ENCODE results near the gene C1QTNF5. TPM values are rescaled to one million over a fixed set of nuclear protein-coding genes. Genes with fewer than 3 reads are reported as not detected.

C1QTNF5 gene
- total RNA-seq, 1 experiment from 2014 or later = not detected

- no peak within 1 kb of the TSS for H3K27ac ChIP-seq
- H3K4me3 ChIP-seq = peak within 1 kb of the TSS; percentile 56
- no peaks in the 10 kb centered on the region for H3K9me3 ChIP-seq (ENCODE audit: insufficient read depth, low read depth)
- peak within 1 kb of the TSS; percentile 78 for H3K4me2 ChIP-seq
- CTCF ChIA-PET = interaction anchor here (0.6 to 1.7 kb wide), 6 partner anchors 15 to 100 kb away, joined by 3 to 8 read pairs (median 4); no protein-coding TSS in a partner anchor
- no peaks in the 10 kb centered on the region for H3K79me2 ChIP-seq (ENCODE audit: low read depth)
- POLR2A ChIA-PET (ENCODE audit: unreplicated experiment) = interaction anchor here (0.5 kb wide), 1 partner anchor 47 kb away, joined by 3 read pairs; no protein-coding TSS in a partner anchor
- H2AFZ ChIP-seq = peak within 1 kb of the TSS; percentile 80
- peaks cover 8% of the 10 kb centered on the region; the same call in 1 of the 2 replicates for H3F3A ChIP-seq (ENCODE audit: insufficient read depth, low read depth)
- H3K9me2 ChIP-seq (ENCODE audit: insufficient read depth) = no peaks in the 10 kb centered on the region
- H4K20me1 ChIP-seq (ENCODE audit: insufficient read depth) = no peaks in the 10 kb centered on the region
- peak; percentile 94 for TF ChIP-seq CTCF (conservative IDR thresholded peaks at IDR 0.05)
- TF ChIP-seq EZH2 (IDR thresholded peaks at IDR 0.05; ENCODE audit: low read depth) = no peak
- H3K27me3 ChIP-seq (ENCODE audit: insufficient read depth, low read depth) = no peaks in the 10 kb centered on the region
- intact Hi-C loops (cut with micrococcal nuclease; ENCODE audit: unreplicated experiment) = loop anchor here (1.0 kb wide), 1 partner anchor 93 kb away; no protein-coding TSS in a partner anchor
- DNase-seq = peak; percentile 97 to 98
- BruUV-seq (replicated peaks) = no TSS peak
- H3K4me1 ChIP-seq (replicated peaks; ENCODE audit: insufficient read depth) = peaks cover 37% of the 10 kb centered on the region
- no peaks in the 10 kb centered on the region for H3K36me3 ChIP-seq (ENCODE audit: low read depth)
Observed at GRCh38 chr11:119381181-119381988, 40.7 kb upstream of the C1QTNF5 start, which contains the start of gene USP2. USP2 (minus strand) TSS chr11:119381690; CDS start chr11:119373480, 8,210 bp downstream.

- Histone ChIP-seq H3K36me3 (ENCODE audit: low read depth) (no peaks in the 10 kb centered on the region), H3K4me1 (replicated peaks; ENCODE audit: insufficient read depth) (peaks cover 37% of the 10 kb centered on the region), H3F3A (ENCODE audit: insufficient read depth, low read depth) (0 out of 2 replicates have a peak, but pooled peaks cover 4% of the 10 kb centered on the region), H3K9me2 (ENCODE audit: insufficient read depth) (no peaks in the 10 kb centered on the region), H3K79me2 (ENCODE audit: low read depth) (no peaks in the 10 kb centered on the region), H3K4me3 (peak overlapping the region; percentile 56; the same call in 1 of the 2 replicates), H3K4me2 (peak overlapping the region; percentile 78), H3K27me3 (ENCODE audit: insufficient read depth, low read depth) (no peaks in the 10 kb centered on the region), H4K20me1 (ENCODE audit: insufficient read depth) (no peaks in the 10 kb centered on the region), H3K9me3 (ENCODE audit: insufficient read depth, low read depth) (no peaks in the 10 kb centered on the region), H3K27ac (no peak overlapping the region), H2AFZ (peak overlapping the region; percentile 80)
- BruUV-seq (replicated peaks) = no TSS peak
- CTCF ChIA-PET = interaction anchor here (0.6 to 1.7 kb wide), 5 partner anchors 16 to 100 kb away, joined by 3 to 8 read pairs (median 5); no protein-coding TSS in a partner anchor
- TF ChIP-seq CTCF (conservative IDR thresholded peaks at IDR 0.05) (no peak), EZH2 (IDR thresholded peaks at IDR 0.05; ENCODE audit: low read depth) (no peak)
- intact Hi-C loops (cut with micrococcal nuclease; ENCODE audit: unreplicated experiment) = loop anchor here (1.0 kb wide), 1 partner anchor 93 kb away; no protein-coding TSS in a partner anchor
- POLR2A ChIA-PET (ENCODE audit: unreplicated experiment) = interaction anchor here (0.5 kb wide), 1 partner anchor 47 kb away, joined by 3 read pairs; no protein-coding TSS in a partner anchor
- no peak for DNase-seq
Observed at GRCh38 chr11:119380827-119381180, 40.1 kb upstream of the C1QTNF5 start.

GRCh38 chr11:119380160-119380826 is 39.6 kb upstream of the C1QTNF5 start:
- no TSS peak for BruUV-seq (replicated peaks)
- Histone ChIP-seq H3K4me3 (peak overlapping the region; percentile 56; the same call in 1 of the 2 replicates), H3F3A (ENCODE audit: insufficient read depth, low read depth) (0 out of 2 replicates have a peak, but pooled peaks cover 4% of the 10 kb centered on the region), H3K9me3 (ENCODE audit: insufficient read depth, low read depth) (no peaks in the 10 kb centered on the region), H3K4me1 (replicated peaks; ENCODE audit: insufficient read depth) (peaks cover 37% of the 10 kb centered on the region), H3K4me2 (peak overlapping the region; percentile 78), H3K36me3 (ENCODE audit: low read depth) (no peaks in the 10 kb centered on the region), H4K20me1 (ENCODE audit: insufficient read depth) (no peaks in the 10 kb centered on the region), H3K9me2 (ENCODE audit: insufficient read depth) (no peaks in the 10 kb centered on the region), H2AFZ (no peak overlapping the region), H3K79me2 (ENCODE audit: low read depth) (no peaks in the 10 kb centered on the region), H3K27ac (no peak overlapping the region), H3K27me3 (ENCODE audit: insufficient read depth, low read depth) (no peaks in the 10 kb centered on the region)
- POLR2A ChIA-PET (ENCODE audit: unreplicated experiment) = interaction anchor here (0.6 kb wide), 1 partner anchor 288 kb away, joined by 27 read pairs; no protein-coding TSS in a partner anchor
- intact Hi-C loops (cut with micrococcal nuclease; ENCODE audit: unreplicated experiment) = no loop called here
- CTCF ChIA-PET = interaction anchor here (0.6 to 1.7 kb wide), 3 partner anchors 19 to 97 kb away, joined by 3 to 5 read pairs (median 4); no protein-coding TSS in a partner anchor
- DNase-seq = no peak
- no peak for TF ChIP-seq EZH2 (IDR thresholded peaks at IDR 0.05; ENCODE audit: low read depth)
- TF ChIP-seq CTCF (conservative IDR thresholded peaks at IDR 0.05) = no peak
